HL-60/S4 treated with phorbol 12-myristate 13-acetate at 8.2 ng/mL for 4 days and 3 days (cell line): ENCODE measurements around the gene C11orf42.
"Not testable (repeated sequence)": the region's sequence is repeated elsewhere in the genome, so short reads cannot be mapped to it uniquely, and the experiment has no call there.

Experiments used
- in situ Hi-C: fragments of 300-500 bp; cut with MboI; formaldehyde crosslinking; loops from 2 replicates; pipeline ENCODE4 v1.15.0; 2022; ENCODE audit warnings: low sequenced_read_pairs

The C11orf42 gene

GRCh38 chr11:6219359-6219758, 14.0 kb downstream of the C11orf42 start:
- in situ Hi-C loops = no loop called here

GRCh38 chr11:6223854-6224253, 18.5 kb downstream of the C11orf42 start:
- in situ Hi-C loops = no loop called here

- in situ Hi-C loops = no loop called here
Measured at GRCh38 chr11:6224421-6224820, 19.1 kb downstream of the C11orf42 start.

GRCh38 chr11:6225024-6225423, 19.7 kb downstream of the C11orf42 start:
- in situ Hi-C loops = no loop called here

- in situ Hi-C loops = no loop called here
Measured at GRCh38 chr11:6225896-6226295, 20.5 kb downstream of the C11orf42 start.

GRCh38 chr11:6228520-6228919, 23.2 kb downstream of the C11orf42 start:
- in situ Hi-C loops = no loop called here

GRCh38 chr11:6229911-6230310, 24.6 kb downstream of the C11orf42 start:
- in situ Hi-C loops = no loop called here

- in situ Hi-C loops = no loop called here
Measured at GRCh38 chr11:6232899-6233298, 27.5 kb downstream of the C11orf42 start.

- in situ Hi-C loops = no loop called here
Measured at GRCh38 chr11:6233984-6234386, 28.6 kb downstream of the C11orf42 start.

GRCh38 chr11:6234387-6235107, 29.2 kb downstream of the C11orf42 start, which contains the start of gene FHIP1B:
Gene FHIP1B, minus strand, starts transcription at chr11:6234636. Its CDS starts 10,120 bp downstream, at chr11:6224516.
- in situ Hi-C loops = no loop called here

- in situ Hi-C loops = no loop called here
Measured at GRCh38 chr11:6237266-6237665, 31.9 kb downstream of the C11orf42 start.

- in situ Hi-C loops = no loop called here
Measured at GRCh38 chr11:6237761-6238302, 32.5 kb downstream of the C11orf42 start.

- in situ Hi-C loops = no loop called here
Measured at GRCh38 chr11:6238902-6239301, 33.5 kb downstream of the C11orf42 start, which contains the start of gene CNGA4. Gene CNGA4, plus strand, starts transcription at chr11:6239089. Its CDS starts 118 bp downstream, at chr11:6239207.

- in situ Hi-C loops = no loop called here
Measured at GRCh38 chr11:6240139-6240538, 34.8 kb downstream of the C11orf42 start.

- in situ Hi-C loops = no loop called here
Measured at GRCh38 chr11:6240781-6241180, 35.4 kb downstream of the C11orf42 start.

GRCh38 chr11:6241316-6241715, 36.0 kb downstream of the C11orf42 start:
- in situ Hi-C loops = no loop called here

GRCh38 chr11:6245536-6245935, 40.2 kb downstream of the C11orf42 start:
- in situ Hi-C loops = no loop called here

GRCh38 chr11:6248248-6248647, 42.9 kb downstream of the C11orf42 start:
- in situ Hi-C loops = no loop called here

GRCh38 chr11:6248897-6249296, 43.5 kb downstream of the C11orf42 start:
- in situ Hi-C loops = not testable (repeated sequence)

- in situ Hi-C loops = no loop called here
Measured at GRCh38 chr11:6249770-6250555, 44.6 kb downstream of the C11orf42 start.

GRCh38 chr11:6251120-6251733, 45.9 kb downstream of the C11orf42 start:
- in situ Hi-C loops = no loop called here
